Stimulated activated naive CD8-positive, alpha-beta T cell treated with anti-CD3 and anti-CD28 coated beads, Interleukin-15, amount 100 ng/mL, for 72 hours (primary cell): ENCODE measurements around the gene INTS11.

Experiments
- ATAC-seq: fragments of 150-1000 bp; cut with Tn5 transposase; 2 replicates; pipeline ENCODE4 v1.10.0; 2021; ENCODE audit warnings: mild to moderate bottlenecking, moderate library complexity
- DNase-seq, 2 donors: peaks; one replicate each; pipeline ENCODE4 v3.0.0; 2021 to 2022
- H3K27ac Mint-ChIP-seq, 2 donors: one replicate each; pipeline ENCODE4 v1.8.0; 2022; ENCODE audit warnings: mild to moderate bottlenecking in 2 of 2, mixed read lengths in 2 of 2, moderate library complexity in 2 of 2
- H3K27me3 Mint-ChIP-seq: one replicate; pipeline ENCODE4 v1.8.0; 2022; ENCODE audit warnings: mixed read lengths
- H3K4me1 Mint-ChIP-seq: one replicate; pipeline ENCODE4 v1.8.0; 2022; ENCODE audit warnings: mild to moderate bottlenecking, mixed read lengths
- H3K4me3 Mint-ChIP-seq, 2 donors: one replicate each; pipeline ENCODE4 v1.8.0; 2022; ENCODE audit warnings: mild to moderate bottlenecking in 2 of 2, mixed read lengths in 2 of 2, moderate library complexity in 1 of 2
- H3K9me3 Mint-ChIP-seq, 2 donors: one replicate each; pipeline ENCODE4 v1.8.0; 2022; ENCODE audit warnings: mixed read lengths in 2 of 2

INTS11 gene

DNA sequence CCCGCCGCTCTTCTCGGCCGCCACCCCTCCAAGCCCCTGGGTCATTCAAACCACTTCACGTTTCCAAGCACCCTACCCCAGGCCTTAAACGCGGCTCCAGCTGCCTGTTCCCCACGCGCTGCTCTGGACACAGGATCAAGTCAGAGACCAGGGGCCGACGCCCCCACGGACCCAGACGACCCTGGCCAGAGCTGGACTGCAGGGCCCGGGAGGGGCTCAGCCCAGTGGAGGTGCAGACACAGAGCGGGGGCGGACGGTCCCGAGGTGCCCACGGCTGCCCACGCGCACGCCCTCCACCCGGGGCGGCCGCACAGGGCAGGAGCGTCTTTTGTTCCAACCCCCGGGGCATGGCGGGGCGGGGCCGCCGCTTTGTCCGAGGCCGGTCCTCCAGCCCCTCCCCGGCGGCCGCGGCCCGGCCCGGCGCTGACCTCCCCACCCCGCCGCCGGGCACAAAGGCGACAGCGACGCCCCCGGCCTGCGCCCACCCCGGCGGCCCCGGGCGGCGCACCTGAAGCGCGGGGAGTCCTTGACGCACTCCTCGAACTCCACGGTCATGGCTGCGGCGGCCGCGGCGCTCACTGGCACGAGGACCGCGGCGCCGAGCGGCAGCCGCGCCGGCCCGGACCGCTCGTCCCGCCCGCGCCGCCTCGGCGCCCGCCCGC lies 17.1 kb downstream of the INTS11 start:
- Mint-ChIP-seq H3K27ac (peak overlapping the region in 1 of 2 donors; percentile 12), H3K4me3 (peak overlapping the region; percentile 86 to 91), H3K9me3 (no peaks in the 10 kb centered on the region), H3K27me3 (no peaks in the 10 kb centered on the region), H3K4me1 (peaks cover 48% of the 10 kb centered on the region)
- no peak for DNase-seq
- no peak for ATAC-seq

DNA sequence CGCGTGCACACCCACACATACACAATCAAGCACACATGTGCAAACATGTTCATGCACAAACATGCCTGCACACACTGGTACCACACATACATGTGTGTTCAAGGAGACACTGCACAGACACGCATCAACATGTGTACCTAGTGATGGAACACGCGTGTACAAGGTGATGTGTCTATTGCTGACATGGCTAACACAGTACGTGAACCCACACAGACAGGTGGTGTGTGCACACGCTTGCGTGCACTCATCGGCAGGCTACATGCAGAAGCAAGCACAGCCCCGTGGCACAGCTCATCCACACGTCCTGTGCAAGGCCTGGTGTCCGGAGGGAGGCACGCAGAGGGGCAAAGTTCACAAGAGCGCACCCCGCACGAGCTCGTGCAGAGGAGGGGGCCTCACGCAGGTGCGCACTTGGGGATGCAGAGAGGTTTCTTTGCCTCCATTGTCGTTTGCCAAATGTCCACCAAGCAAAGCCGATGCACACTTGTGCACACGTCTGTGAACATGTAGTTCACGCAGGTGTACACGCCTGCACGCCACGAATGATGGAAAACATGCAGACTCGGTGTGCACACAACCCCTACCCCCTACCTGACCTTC lies 17.7 kb downstream of the INTS11 start:
- DNase-seq = no peak
- Mint-ChIP-seq H3K27ac (peak overlapping the region in 1 of 2 donors; percentile 67), H3K27me3 (no peaks in the 10 kb centered on the region), H3K4me3 (peak overlapping the region; percentile 86 to 91), H3K9me3 (no peaks in the 10 kb centered on the region), H3K4me1 (peaks cover 48% of the 10 kb centered on the region)
- ATAC-seq = no peak

DNA sequence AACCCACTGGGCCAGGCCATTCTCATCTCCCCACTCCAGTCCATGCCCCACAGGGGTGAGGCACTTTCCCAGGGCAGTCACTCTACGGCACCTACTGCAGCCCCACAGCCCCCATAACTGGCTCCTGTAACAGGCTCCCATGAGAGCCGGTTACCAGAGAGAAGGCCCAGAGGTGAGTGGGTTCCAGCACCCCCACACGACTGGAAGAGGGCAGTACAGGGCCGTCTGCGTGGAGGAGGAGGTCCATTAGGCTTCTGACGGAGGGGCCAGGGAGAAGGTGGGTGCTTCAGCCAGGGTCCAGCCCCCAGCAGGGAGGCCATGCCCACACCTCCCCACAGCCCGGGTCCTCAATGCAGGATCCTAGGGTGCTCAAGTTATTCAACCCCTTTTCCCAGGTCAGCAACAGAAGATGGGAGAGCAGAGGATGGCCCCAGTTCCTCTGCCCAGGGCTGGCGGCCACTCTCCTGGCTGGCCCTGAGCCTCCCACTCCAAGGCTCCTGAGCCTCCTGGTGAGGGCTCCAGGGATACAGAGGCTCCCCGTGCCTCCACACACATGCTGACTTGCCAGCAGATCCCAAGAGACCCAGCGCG lies 18.3 kb downstream of the INTS11 start:
- peak overlapping the region; percentile 92 for H3K27ac Mint-ChIP-seq
- H3K9me3 Mint-ChIP-seq = no peaks in the 10 kb centered on the region
- DNase-seq (peak in 1 of 2 donors; percentile 53), ATAC-seq (no peak)
- peaks cover 48% of the 10 kb centered on the region for H3K4me1 Mint-ChIP-seq
- H3K4me3 Mint-ChIP-seq = peak overlapping the region; percentile 86 to 91
- no peaks in the 10 kb centered on the region for H3K27me3 Mint-ChIP-seq

DNA sequence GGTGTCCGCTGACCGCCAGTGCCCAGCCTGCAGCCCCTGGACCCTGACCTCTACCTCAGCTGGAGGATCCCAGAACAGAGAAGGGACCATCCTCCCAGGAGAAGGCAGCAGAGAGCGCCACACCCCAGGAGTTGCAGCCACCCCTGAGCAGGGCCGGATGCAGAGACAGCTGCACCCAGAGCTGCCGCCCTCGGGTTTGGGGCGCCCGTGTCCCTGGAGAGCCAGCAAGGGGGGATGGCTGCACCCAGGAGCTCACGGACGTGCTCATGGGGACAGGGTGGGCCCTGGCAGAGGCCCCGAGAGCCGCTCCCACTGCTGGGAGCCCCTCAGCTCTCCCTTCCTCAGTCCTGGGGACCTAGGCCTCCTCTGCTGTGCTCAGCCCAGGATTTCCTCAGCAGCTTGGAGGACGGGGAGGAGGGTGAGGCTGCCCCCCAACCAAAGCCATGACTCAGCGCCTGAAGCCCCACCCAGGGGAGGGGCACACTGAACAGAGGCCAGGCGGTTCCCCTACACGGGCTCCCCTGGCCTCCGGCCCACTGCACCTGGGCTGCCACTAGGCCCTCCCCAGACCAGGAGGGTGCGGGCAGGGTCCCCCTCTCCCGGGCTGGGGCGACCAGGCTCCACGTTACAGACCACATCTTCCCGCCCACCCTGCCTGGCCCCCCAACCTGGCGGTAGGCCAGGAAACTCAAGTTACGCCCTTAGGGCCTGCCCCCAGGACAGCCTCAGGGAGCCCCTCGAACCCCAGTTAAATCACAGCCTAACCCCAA lies 19.0 kb downstream of the INTS11 start:
- ATAC-seq (peak; percentile 48), DNase-seq (peak; percentile 67 to 71)
- Mint-ChIP-seq H3K27ac (peak overlapping the region; percentile 92), H3K4me1 (peaks cover 44% of the 10 kb centered on the region), H3K27me3 (no peaks in the 10 kb centered on the region), H3K4me3 (peak overlapping the region; percentile 86 to 91), H3K9me3 (no peaks in the 10 kb centered on the region)

DNA sequence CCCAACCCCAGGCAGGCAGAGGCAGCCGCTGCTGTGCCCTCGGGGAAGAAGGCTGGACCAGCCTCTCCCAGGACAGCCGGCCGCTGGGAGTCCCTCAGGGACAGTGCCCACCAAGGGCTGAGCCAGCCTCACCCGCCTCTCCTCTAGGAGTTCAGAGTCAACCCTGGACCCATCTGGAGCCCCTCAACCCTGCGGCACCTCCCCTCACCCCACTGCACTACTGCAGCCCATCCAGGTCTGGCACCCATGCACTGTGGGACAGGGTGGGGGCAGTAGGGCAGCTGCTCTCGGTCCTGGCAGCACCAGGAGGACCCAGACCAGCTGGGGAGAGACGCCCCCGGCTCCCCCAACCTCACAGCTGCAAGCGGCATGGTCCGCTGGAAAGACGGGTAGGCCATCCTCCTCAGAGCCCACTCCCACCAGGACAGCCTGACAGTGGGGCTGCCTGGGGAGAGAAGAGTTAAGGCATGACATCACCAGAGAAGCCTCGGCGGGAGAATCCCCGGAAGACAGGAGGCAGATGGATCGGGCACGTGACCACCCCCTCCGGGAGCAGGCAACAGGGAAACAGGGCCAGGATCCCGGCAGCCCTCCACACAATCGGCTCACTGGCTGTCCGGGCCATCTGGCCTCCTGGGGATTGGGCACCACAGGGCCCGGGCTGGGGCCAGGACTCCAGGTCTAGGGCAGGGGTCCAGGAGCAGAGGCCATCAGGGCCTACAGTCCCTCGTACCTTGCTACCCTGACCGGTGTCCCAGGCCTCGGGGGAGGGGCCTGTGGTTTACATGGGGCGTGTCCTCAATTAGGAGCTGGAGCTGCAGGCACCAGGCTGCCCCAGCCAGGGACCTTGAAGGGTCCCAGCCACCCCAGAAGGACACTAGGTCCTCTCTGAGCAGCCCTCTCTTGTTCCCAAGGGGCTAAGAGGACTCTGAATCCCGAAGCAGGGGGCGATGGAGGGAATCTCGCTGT lies 19.8 kb downstream of the INTS11 start:
- no peaks in the 10 kb centered on the region for H3K9me3 Mint-ChIP-seq
- no peak for ATAC-seq
- no peaks in the 10 kb centered on the region for H3K27me3 Mint-ChIP-seq
- no peak for DNase-seq
- H3K4me3 Mint-ChIP-seq = peak overlapping the region; percentile 86 to 91
- peaks cover 41% of the 10 kb centered on the region for H3K4me1 Mint-ChIP-seq
- no peak overlapping the region for H3K27ac Mint-ChIP-seq

DNA sequence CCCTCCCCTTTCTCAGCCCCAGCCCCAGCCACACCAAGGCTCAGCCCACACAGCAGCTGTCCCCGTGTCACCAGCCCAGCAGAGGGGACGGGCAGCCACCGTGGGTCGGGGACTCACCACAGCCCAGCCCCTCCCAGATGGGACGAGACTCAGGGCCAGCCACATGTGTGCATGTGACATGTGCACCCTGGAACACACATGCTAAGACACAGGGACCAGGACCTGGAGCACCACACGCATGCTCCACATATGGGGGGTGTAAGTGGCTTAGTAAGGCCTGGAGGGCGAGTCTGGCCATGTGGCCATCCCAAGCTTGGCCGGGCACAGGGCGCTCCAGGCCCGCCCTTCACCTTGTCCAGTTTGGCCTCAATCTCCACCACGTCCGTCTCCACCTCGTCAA lies 20.7 kb downstream of the INTS11 start:
- no peak overlapping the region for H3K4me3 Mint-ChIP-seq
- DNase-seq (no peak), ATAC-seq (no peak)
- H3K27me3 Mint-ChIP-seq = no peaks in the 10 kb centered on the region
- H3K27ac Mint-ChIP-seq = no peak overlapping the region
- H3K9me3 Mint-ChIP-seq = no peaks in the 10 kb centered on the region
- peaks cover 36% of the 10 kb centered on the region for H3K4me1 Mint-ChIP-seq

DNA sequence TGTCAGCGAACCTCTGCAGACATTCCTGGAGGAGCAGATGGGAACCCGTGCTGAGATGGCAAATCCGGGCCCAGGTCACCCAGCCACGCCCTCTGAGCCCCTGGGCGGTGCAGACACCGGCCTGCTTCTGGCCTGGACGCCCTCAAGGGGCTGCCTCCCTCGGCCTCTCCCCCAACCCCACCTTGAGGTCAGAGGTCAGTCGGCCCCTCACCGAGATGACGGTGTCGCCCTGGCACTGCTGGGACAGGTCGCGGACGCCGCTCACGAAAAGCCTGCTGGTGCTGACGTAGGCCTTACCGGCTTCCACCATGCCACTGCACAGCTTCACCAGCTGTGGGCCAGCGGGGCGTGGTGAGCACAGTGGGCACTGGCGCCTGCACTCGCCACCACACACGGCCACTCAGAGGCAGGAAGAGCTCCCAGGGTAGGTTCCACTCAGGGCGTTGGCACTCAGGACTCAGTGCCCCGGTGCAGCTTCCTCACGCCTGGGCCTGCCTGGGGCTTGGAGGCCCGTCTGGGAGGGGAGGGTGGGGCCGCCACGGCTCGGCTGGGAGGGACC lies 21.4 kb downstream of the INTS11 start:
- Mint-ChIP-seq H3K9me3 (no peaks in the 10 kb centered on the region), H3K27ac (no peak overlapping the region), H3K27me3 (no peaks in the 10 kb centered on the region), H3K4me3 (no peak overlapping the region), H3K4me1 (peaks cover 36% of the 10 kb centered on the region)
- DNase-seq (no peak), ATAC-seq (no peak)

DNA sequence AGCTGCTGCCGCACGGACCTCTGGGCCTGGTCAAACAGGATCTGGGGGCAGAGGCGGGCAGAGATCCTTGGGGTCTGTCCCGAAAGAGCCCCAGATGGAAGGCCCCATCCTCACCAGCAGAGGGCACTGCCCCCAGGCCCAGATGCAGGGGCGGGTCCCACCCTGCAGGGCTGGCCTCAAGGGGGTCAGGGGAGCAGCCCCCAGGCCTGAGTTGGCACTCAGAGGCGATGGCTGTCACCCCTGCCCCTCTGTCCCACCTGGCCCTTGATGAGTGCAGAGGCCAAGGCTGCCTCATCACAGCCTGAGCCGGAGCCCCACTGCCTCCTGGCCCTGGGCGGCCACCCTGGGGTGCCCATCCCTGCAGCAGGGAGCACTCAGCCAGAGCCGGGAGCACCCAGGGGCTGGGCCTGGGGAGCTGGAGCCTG lies 22.4 kb downstream of the INTS11 start:
- Mint-ChIP-seq H3K27me3 (no peaks in the 10 kb centered on the region), H3K4me1 (peaks cover 32% of the 10 kb centered on the region), H3K4me3 (no peak overlapping the region), H3K9me3 (no peaks in the 10 kb centered on the region), H3K27ac (no peak overlapping the region)
- DNase-seq (no peak), ATAC-seq (no peak)

DNA sequence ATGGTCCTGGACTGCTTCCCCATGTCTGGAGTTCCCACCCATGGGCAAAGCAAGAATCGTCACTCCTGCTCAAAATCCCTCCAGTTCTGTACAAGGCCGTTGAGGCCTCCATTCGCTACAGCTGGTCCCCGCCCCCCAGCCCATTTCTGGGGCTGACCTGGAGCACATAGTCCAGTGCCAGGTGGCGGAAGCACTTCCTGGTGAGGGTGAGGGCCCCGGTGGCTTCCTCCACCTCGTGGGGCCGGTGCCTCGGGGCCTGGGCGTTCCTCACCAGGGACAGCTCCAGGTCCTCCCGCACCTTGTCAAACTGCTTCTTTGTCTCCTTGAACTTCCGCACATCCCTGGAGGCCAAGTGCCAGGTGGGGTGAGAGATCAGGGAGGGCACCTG lies 24.1 kb downstream of the INTS11 start:
- Mint-ChIP-seq H3K27ac (no peak overlapping the region), H3K9me3 (no peaks in the 10 kb centered on the region), H3K4me1 (peaks cover 16% of the 10 kb centered on the region), H3K4me3 (no peak overlapping the region), H3K27me3 (no peaks in the 10 kb centered on the region)
- ATAC-seq (no peak), DNase-seq (no peak)

DNA sequence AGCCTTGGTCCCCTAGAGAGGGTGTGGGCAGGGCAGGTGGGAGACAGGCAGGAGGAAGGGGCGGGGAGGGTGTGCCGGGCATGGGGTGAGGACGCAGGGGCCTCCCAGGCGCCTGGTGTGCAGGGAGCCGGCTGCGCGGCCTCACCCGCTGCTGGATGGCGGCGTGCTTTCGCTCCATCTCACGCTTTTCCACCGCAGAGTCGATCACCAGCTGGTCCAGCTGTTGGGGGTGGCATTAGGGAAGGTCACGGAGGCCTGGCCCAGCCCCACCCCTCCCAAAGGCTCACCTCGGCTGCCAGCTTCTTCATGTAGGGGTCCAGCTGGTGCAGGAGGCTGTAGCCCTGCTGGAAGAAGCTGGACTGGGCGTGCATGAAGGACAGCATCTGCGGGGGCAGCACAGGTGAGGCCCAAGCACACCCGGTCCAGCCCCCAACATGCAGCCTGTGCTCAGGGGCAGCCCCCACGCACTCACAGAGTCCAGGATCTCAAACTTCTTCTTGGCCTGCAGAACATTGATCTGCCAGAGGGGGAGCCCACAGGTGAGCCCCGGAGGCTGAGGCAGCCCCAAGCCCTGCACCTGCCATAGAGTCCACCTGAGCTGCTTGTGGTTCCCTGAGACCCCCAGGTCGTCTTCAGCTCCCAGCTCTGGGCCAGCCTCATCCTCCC lies 24.6 kb downstream of the INTS11 start:
- Mint-ChIP-seq H3K27me3 (no peaks in the 10 kb centered on the region), H3K9me3 (no peaks in the 10 kb centered on the region), H3K4me1 (peaks cover 10% of the 10 kb centered on the region), H3K4me3 (no peak overlapping the region), H3K27ac (no peak overlapping the region)
- no peak for DNase-seq
- ATAC-seq = peak; percentile 51

DNA sequence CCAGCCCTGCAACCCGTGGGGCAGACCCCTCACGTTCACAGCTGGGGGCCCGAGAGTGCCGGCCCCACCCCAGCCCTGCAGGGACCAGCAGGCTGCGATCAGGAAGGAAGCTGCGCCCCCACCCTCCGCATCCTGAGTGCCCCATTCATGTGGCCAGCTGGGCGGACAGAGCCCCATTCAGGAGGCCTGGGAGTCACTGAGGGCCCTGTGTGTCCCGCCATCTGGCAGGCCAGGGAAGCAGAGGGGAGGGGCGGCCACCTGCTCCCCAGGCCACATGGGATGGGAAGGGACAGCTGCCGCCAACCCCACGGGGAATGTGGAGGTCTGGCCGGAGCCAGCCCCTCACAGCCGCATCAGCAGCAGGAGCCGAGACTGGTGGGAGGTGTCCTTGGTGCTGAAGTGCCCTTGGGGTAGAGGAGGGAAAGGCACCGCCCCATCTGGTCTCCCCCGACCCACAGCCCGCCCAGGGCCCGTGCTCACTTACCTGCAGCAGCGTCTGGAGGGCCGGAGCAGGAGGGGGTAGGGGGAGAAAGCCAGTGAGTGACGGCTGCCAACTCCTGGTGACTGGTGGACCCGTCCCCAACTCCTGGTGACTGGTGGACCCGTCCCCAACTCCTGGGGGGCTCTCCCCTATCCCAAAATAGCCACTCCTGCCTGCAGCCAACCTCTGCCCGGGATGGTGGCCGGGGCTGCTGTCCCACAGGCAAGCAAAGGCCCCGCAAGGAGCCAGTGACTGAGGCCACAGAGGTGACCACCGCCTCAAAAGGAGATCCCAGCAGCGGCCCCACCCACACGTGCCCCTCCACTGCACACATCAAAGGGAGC lies 25.4 kb downstream of the INTS11 start:
- ATAC-seq (no peak), DNase-seq (no peak)
- Mint-ChIP-seq H3K4me3 (no peak overlapping the region), H3K27ac (no peak overlapping the region), H3K27me3 (no peaks in the 10 kb centered on the region), H3K9me3 (no peaks in the 10 kb centered on the region), H3K4me1 (peaks cover 5% of the 10 kb centered on the region)

DNA sequence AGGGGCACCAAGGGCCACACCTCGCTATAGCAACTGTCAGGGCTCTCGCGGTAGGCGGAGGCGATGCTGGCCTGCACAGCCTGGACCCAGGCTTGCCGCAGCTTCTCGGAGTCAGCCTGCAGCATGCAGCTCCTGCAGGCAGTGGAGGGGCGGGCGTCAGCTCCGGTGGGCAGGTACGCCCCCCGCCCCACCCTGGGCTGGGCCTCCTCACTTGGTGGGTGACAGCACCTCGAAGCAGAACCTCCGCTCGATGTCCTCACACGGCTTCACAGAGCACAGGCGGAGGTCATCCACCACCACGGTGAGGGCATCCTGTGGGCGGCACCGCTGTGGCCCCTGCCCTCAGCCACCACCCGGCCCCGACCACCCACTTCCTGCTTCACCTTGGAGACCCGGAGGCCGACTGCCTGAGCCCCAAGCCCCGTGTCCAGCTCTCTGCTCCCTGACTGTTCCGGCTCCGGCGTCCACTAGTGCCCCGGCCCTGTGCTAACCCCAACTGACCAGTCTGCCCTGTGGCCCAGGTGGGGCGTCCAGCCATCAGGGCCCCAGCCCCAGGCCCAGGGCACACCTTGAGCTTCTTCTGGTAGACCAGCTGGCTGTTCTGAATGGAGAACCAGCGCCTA lies 26.5 kb downstream of the INTS11 start:
- Mint-ChIP-seq H3K4me1 (peaks cover 5% of the 10 kb centered on the region), H3K27ac (no peak overlapping the region), H3K4me3 (no peak overlapping the region), H3K9me3 (no peaks in the 10 kb centered on the region), H3K27me3 (no peaks in the 10 kb centered on the region)
- DNase-seq (no peak), ATAC-seq (no peak)
